ENCODE data around the gene SDK1.

DNA sequence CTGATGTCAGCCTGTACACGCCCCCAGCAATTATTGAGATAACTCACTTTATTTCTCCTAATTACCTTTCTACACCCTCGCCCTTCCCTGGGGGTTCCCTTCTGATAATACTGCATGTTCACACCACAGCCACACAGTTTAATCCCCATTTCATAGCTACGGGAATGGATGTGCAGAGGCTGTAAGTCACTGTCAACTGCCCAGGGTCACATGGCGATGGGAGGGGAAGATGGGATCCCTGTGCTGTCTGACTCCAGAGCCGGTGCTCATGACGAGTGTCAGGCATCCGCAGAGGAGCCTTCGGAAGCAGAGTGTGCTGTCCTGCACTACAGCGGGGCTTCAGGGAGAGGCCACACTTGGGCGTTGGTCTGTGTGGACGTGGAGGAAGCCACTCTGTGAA lies 688.7 kb downstream of the SDK1 start:
- TF ChIP-seq EZH2 (IDR thresholded peaks at IDR 0.05; ENCODE audit: borderline replicate concordance, low read depth, low read length, severe bottlenecking) (no peak), GATA2 (IDR thresholded peaks at IDR 0.05; ENCODE audit: insufficient read depth, insufficient read length, low read depth, low read length) (no peak)

Measured in endothelial cell of umbilical vein (primary cell).